ENCODE data around the gene AAK1. TPM values are rescaled to one million over a fixed set of nuclear protein-coding genes. Genes with fewer than 3 reads are reported as not detected.
A peak's percentile ranks its signal among the peaks of the same experiment; 100 is the strongest.

AAK1 gene
- total RNA-seq, 4 donors from 2014 or later = 15.5 to 28.1 (median 24.4) TPM

DNA sequence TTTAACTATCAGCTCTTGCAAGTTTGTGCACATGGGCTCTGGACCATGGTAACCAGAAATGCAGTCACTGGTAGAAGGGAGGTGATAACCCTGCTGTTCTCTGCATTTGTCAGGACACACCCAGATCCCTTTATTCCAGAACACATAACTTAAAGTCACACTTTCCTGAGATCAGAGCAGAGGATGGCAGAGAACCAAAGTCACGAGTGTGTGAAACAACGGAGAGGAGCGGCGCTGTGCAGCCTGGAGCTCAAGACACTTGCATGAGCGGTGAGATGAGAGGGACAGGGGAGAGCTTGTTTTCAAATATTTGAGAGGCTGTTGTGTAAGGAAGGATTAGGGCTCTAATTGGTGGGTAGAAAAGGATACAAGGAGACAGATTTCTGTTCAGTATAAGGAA lies 43.3 kb upstream of the AAK1 start:
- no peak for TF ChIP-seq POLR2A (IDR thresholded peaks at IDR 0.05)
- TF ChIP-seq, protein P1, sequence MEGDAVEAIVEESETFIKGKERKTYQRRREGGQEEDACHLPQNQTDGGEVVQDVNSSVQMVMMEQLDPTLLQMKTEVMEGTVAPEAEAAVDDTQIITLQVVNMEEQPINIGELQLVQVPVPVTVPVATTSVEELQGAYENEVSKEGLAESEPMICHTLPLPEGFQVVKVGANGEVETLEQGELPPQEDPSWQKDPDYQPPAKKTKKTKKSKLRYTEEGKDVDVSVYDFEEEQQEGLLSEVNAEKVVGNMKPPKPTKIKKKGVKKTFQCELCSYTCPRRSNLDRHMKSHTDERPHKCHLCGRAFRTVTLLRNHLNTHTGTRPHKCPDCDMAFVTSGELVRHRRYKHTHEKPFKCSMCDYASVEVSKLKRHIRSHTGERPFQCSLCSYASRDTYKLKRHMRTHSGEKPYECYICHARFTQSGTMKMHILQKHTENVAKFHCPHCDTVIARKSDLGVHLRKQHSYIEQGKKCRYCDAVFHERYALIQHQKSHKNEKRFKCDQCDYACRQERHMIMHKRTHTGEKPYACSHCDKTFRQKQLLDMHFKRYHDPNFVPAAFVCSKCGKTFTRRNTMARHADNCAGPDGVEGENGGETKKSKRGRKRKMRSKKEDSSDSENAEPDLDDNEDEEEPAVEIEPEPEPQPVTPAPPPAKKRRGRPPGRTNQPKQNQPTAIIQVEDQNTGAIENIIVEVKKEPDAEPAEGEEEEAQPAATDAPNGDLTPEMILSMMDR (IDR thresholded peaks at IDR 0.05) = no peak
- peak in 1 of 2 donors; percentile 53 for DNase-seq (ENCODE audit: low spot score in 2 of 2)
- WGBS, 2 donors = 27 to 36% methylated on average over 5 of the region's 5 CpGs
- intact Hi-C loops (cut with DNase I; ENCODE audit: low total_unique reads) = no loop called here
- H3K4me3 ChIP-seq (ENCODE audit: low read depth, poor library complexity, severe bottlenecking) = no peak overlapping the region

GRCh38 chr2:69685321-69686048 lies 41.9 kb upstream of the AAK1 start:
- intact Hi-C loops (cut with DNase I; ENCODE audit: low total_unique reads) = no loop called here
- TF ChIP-seq POLR2A (IDR thresholded peaks at IDR 0.05) = no peak
- TF ChIP-seq, protein P1 (IDR thresholded peaks at IDR 0.05) = no peak
- no peak for DNase-seq (ENCODE audit: low spot score in 2 of 2)
- H3K4me3 ChIP-seq (ENCODE audit: low read depth, poor library complexity, severe bottlenecking) = no peak overlapping the region
- 61% methylated on average over 5 of the region's 5 CpGs for WGBS, 2 donors

DNA sequence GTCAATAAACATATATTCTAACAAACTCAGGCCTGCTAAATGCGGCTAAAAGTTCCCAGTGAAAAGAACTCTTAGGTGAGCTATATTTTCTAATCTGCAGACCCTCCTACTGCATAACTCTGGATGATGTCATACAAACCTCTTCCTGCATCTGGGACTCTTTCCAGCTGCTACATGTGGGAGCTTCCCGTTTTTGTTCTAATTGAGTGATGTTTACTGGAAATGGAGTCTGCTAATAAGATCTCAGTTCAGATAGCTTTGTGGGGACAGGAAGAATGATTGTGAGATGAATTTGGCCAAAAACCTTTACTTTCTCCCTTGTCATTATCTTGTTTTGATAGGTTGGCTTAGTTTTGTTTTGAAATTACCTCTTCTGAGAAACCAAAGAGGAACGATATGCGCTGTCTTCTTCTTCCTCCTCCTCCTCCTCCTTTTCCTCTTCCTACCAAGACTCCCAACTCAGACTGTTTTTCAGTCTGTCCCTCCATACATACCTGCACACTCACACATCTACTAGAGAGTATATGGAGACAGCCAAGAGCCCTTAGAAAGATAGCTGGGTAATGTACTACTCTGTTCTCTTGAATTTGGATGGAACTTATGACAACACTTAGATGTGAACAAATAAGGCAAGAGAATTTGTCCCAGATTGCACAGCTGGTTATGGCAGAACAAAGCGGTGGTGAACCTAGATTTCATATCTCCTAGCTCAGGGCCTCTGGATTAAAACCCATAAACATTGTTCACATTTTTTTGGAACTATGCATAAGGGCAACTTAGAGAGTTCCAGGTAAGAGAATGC lies 39.8 kb upstream of the AAK1 start:
- WGBS, 2 donors = 38 to 49% methylated on average over 5 of the region's 5 CpGs
- H3K4me3 ChIP-seq (ENCODE audit: low read depth, poor library complexity, severe bottlenecking) = no peak overlapping the region
- intact Hi-C loops (cut with DNase I; ENCODE audit: low total_unique reads) = no loop called here
- no peak for DNase-seq (ENCODE audit: low spot score in 2 of 2)
- TF ChIP-seq POLR2A (IDR thresholded peaks at IDR 0.05) = no peak
- TF ChIP-seq, protein P1 (IDR thresholded peaks at IDR 0.05) = no peak

- WGBS, 2 donors = 73 to 81% methylated on average over 1 of the region's 1 CpG
- no peak for DNase-seq (ENCODE audit: low spot score in 2 of 2)
- no peak for TF ChIP-seq POLR2A (IDR thresholded peaks at IDR 0.05)
- TF ChIP-seq, protein P1 (IDR thresholded peaks at IDR 0.05) = no peak
- no peak overlapping the region for H3K4me3 ChIP-seq (ENCODE audit: low read depth, poor library complexity, severe bottlenecking)
- intact Hi-C loops (cut with DNase I; ENCODE audit: low total_unique reads) = no loop called here
Measured at GRCh38 chr2:69682525-69682924, 39.0 kb upstream of the AAK1 start.

DNA sequence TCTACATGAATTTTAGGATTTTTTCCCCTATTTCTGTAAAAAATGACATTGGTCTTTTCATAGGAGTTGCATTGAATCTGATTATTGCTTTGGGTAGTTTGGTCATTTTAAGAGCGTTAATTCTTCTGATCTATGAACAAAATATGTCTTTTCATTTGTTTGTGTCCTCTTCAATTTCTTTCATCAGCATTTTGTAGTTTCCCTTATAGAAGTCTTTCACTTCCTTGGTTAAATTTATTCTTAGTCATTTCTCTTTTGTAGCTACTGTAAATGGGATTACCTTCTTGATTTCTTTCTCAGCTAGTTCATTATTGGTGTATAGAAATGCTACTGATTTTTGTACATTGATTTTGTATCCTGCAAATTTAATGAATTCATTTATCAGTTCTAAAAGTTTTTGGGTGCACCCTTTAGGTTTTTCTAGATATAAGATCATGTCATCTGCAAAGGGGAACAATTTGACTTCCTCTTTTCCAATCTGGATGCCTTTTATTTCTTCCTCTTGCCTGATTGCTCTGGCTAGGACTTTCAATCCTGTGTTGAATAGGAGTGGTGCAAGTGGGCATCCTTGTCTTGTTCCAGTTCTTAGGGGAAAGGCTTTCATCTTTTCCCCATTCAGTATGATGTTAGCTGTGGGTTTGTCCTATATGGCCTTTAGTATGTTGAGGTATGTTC lies 36.6 kb upstream of the AAK1 start:
- H3K4me3 ChIP-seq (ENCODE audit: low read depth, poor library complexity, severe bottlenecking) = no peak overlapping the region
- TF ChIP-seq, protein P1 (IDR thresholded peaks at IDR 0.05) = no peak
- no peak for TF ChIP-seq POLR2A (IDR thresholded peaks at IDR 0.05)
- DNase-seq (ENCODE audit: low spot score in 2 of 2) = no peak
- WGBS, 2 donors = 92 to 100% methylated on average over 1 of the region's 1 CpG
- intact Hi-C loops (cut with DNase I; ENCODE audit: low total_unique reads) = no loop called here

Data from lower leg skin (tissue), 4 donors.